ENCODE results near the gene EDNRB. TPM values are rescaled to one million over a fixed set of nuclear protein-coding genes. Genes with fewer than 3 reads are reported as not detected.

The EDNRB gene
- total RNA-seq, 1 experiment from 2014 or later = 0.22 TPM

GRCh38 chr13:77919246-77919920 is 752 bp upstream of the EDNRB start:
- ATAC-seq (no peak), DNase-seq (ENCODE audit: low read depth, low spot score) (no peak)
- Histone ChIP-seq H3K4me2 (ENCODE audit: low read length) (no peak overlapping the region), H3K9me3 (ENCODE audit: control insufficient read depth in 1 of 2, insufficient read depth in 1 of 2, low read depth in 1 of 2, low read length in 2 of 2) (peaks cover 0 to 3% of the 10 kb centered on the region in 2 experiments; a peak in 2 of 4 replicates), H3K79me2 (ENCODE audit: insufficient read depth, low read length) (no peaks in the 10 kb centered on the region), H3K9me2 (ENCODE audit: insufficient read depth) (no peaks in the 10 kb centered on the region), H3K9ac (ENCODE audit: low read length) (no peak overlapping the region), H3K4me3 (replicated peaks in 1 of 2; ENCODE audit: low read depth in 1 of 2, low read length in 2 of 2) (no peak overlapping the region), H4K20me1 (ENCODE audit: insufficient read depth) (no peaks in the 10 kb centered on the region; the same call in 1 of the 2 replicates), H3K4me1 (ENCODE audit: control insufficient read depth in 1 of 2, insufficient read depth in 2 of 2, low read length in 2 of 2) (no peaks in the 10 kb centered on the region), H3K27ac (ENCODE audit: low read depth, low read length) (no peak overlapping the region), H3K36me3 (ENCODE audit: control insufficient read depth in 1 of 2, insufficient read depth in 2 of 2, low read length in 2 of 2) (no peaks in the 10 kb centered on the region), H2AFZ (ENCODE audit: low read depth, low read length, poor library complexity, severe bottlenecking) (no peak overlapping the region), H3K27me3 (ENCODE audit: insufficient read depth, low read length) (no peaks in the 10 kb centered on the region)
- ChIA-PET RAD21 (ENCODE audit: low non-redundant PET in 1 of 2, low total read pairs in 2 of 2, uncharacterized antibody in 2 of 2, unreplicated experiment in 2 of 2) (no interaction called here), POLR2A (no interaction called here), CTCF (no interaction called here)
- no peak for TF ChIP-seq ATF3 (IDR thresholded peaks at IDR 0.05)
- no peak for TF ChIP-seq ZBTB33 (IDR thresholded peaks at IDR 0.05; ENCODE audit: extremely low read depth, insufficient replicate concordance, low read length)
- TF ChIP-seq FOSL1 (IDR thresholded peaks at IDR 0.05; ENCODE audit: low read depth) = no peak
- TF ChIP-seq EZH2phosphoT487 (IDR thresholded peaks at IDR 0.05; ENCODE audit: borderline replicate concordance) = no peak
- no peak for TF ChIP-seq SIN3A (IDR thresholded peaks at IDR 0.05; ENCODE audit: low read depth)
- no peak for TF ChIP-seq MAX (IDR thresholded peaks at IDR 0.05)
- TF ChIP-seq CBX3 (IDR thresholded peaks at IDR 0.05; ENCODE audit: low read depth) = no peak
- no peak for TF ChIP-seq EZH2 (IDR thresholded peaks at IDR 0.05)
- no peak for TF ChIP-seq ELF1 (IDR thresholded peaks at IDR 0.05; ENCODE audit: borderline replicate concordance, low read depth)
- TF ChIP-seq CTCF (IDR thresholded peaks at IDR 0.05 in 2 of 3, conservative IDR thresholded peaks at IDR 0.05 in 1 of 3; ENCODE audit: borderline replicate concordance in 1 of 3, insufficient read depth in 1 of 3, low read depth in 2 of 3, low read length in 2 of 3) = no peak
- no peak for TF ChIP-seq RAD21 (IDR thresholded peaks at IDR 0.05; ENCODE audit: low read depth)
- TF ChIP-seq ZNF274 (IDR thresholded peaks at IDR 0.05; ENCODE audit: low read depth, low read length) = no peak
- intact Hi-C loops (cut with micrococcal nuclease) = no loop called here
- BruUV-seq (replicated peaks) = no TSS peak

Measured in HCT116 (cell line).